Cardiac fibroblast (primary cell): ENCODE data around the gene GCGR.

Source experiments
- DNase-seq, 2 donors: peaks; one replicate each; pipeline versions ENCODE4 v3.0.0 to v3.0.0-alpha.2; 2010; ENCODE audit warnings: low read depth in 2 of 2
- H3K4me3 ChIP-seq, 2 donors: replicated peaks in 1 of 2; 1 replicate in 1 of 2; 2 replicates in 1 of 2; pipeline ENCODE4 v1.5.1; 2011; ENCODE audit warnings: low read depth in 2 of 2, low read length in 2 of 2, mild to moderate bottlenecking in 2 of 2, moderate library complexity in 1 of 2
- TF ChIP-seq, protein P1 (sequence below): IDR thresholded peaks from one replicate; pipeline ENCODE4 v1.5.1; 2011; ENCODE audit warnings: low read depth, mild to moderate bottlenecking, low read length, inconsistent platforms

The GCGR gene

DNA sequence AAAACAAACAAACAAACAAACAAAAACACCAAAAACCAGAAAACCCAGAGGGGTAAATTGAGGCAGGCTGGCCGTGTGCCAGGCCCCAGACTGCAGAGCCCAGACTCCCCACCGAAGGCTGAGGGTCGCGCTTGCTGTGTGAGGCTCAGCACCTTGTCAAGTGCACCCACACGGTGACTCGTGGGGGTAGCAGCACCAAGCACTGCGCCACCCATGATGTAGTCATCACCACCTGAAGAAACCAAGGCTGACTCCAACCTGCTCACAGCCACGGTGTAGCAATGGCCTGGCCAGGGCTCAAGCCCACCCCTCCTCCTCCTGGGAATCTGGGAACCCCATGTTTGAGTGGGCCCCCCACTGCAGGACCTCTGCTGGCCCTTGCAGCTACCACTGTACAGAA, 17.2 kb downstream of the GCGR start:
- TF ChIP-seq, protein P1, sequence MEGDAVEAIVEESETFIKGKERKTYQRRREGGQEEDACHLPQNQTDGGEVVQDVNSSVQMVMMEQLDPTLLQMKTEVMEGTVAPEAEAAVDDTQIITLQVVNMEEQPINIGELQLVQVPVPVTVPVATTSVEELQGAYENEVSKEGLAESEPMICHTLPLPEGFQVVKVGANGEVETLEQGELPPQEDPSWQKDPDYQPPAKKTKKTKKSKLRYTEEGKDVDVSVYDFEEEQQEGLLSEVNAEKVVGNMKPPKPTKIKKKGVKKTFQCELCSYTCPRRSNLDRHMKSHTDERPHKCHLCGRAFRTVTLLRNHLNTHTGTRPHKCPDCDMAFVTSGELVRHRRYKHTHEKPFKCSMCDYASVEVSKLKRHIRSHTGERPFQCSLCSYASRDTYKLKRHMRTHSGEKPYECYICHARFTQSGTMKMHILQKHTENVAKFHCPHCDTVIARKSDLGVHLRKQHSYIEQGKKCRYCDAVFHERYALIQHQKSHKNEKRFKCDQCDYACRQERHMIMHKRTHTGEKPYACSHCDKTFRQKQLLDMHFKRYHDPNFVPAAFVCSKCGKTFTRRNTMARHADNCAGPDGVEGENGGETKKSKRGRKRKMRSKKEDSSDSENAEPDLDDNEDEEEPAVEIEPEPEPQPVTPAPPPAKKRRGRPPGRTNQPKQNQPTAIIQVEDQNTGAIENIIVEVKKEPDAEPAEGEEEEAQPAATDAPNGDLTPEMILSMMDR, result no peak
- no peak overlapping the region for H3K4me3 ChIP-seq
- no peak for DNase-seq

DNA sequence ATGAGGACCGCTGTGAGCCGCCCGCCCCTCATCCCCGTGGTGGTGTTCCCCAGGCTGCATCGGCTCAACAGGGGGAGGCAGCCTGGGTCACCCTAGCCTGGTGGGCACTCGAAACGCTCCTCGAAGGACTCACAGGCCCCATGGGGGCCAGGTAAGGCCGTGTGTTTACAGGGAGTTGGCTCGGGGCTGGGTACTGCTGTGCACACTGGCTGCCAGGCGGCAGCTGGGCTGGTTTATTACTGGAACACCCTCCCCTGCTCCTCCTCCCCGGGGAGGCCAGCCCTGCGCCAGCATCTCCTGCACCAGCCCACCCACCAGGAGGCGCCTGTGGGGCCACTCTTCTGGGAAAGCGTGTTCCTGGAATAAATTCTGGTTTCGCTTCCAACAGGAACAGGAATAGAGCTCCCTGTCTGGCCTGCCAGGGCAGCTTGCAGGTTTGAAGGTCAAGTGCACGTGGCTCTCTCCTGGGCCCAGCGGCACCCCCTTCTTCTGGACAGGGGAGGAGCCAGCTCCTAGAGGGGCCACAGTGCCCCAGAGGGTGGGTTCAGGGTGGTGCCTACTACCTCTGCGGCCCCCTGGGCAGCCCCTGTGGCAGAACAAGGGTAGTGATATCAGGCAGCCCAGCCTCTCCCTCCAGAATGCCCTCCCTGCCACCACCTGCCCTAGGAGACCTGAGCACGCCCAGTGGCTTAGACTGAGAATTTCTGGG, 17.8 kb downstream of the GCGR start:
- peak; percentile 56 to 74 for DNase-seq
- TF ChIP-seq, protein P1, result peak; percentile 59
- H3K4me3 ChIP-seq, result no peak overlapping the region

DNA sequence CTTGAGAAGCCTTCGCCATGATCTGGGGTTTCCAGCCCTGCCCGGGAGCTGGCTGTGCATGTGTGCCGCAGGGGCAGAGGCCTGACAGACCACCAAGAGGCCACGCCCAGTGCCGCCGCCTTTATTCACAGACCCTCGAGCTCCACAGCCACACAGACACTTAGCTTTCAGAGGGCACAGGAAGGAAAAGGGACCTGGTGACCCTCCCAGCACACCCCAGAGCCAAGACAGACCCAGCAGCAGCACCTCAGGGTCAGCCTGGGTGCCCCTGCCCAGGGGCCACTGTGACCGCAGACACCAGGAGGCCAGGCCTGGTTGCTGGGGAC, 18.3 kb downstream of the GCGR start:
- TF ChIP-seq, protein P1, result no peak
- DNase-seq, result no peak
- no peak overlapping the region for H3K4me3 ChIP-seq

DNA sequence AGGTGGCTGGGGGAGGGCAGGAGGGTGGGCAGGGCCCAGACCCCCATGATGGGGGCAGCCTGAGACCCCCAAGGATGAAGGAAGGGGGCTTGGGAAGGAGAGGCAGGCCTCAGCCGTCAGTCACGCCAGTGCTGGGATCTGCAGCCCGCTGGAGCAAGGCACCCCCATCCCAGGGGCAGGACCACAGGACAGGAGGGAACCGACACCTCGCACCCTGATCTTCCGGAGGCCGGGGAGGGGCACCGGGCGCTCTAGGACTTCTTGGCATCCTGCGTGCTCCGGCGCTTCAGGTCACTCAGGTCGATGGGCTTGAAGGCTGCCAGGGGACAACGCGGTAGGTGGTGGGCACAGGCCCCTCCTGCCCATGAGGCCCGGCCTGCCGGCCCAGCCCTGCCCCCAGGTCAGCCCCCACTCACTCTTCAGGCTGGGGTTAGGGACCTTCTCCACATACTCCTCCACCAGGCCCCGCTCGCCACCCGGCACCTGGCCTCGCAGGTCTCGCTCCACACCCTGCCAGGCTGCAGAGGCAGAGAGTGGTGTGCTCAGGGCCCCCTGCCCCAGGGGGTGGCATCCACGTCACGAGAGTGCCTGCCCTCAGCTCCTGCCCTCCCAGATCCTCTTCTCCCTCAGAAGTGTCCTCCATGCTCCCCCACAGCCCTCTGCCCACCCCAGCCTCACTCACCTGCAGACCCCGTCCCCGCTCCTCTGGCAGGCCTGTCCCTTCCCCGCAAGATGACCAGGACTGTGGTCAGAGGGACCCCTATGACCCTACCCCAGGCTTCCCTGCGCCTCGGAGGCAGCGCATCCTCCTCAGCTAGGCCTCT, 19.3 kb downstream of the GCGR start:
- no peak overlapping the region for H3K4me3 ChIP-seq
- DNase-seq, result no peak
- TF ChIP-seq, protein P1, result no peak

DNA sequence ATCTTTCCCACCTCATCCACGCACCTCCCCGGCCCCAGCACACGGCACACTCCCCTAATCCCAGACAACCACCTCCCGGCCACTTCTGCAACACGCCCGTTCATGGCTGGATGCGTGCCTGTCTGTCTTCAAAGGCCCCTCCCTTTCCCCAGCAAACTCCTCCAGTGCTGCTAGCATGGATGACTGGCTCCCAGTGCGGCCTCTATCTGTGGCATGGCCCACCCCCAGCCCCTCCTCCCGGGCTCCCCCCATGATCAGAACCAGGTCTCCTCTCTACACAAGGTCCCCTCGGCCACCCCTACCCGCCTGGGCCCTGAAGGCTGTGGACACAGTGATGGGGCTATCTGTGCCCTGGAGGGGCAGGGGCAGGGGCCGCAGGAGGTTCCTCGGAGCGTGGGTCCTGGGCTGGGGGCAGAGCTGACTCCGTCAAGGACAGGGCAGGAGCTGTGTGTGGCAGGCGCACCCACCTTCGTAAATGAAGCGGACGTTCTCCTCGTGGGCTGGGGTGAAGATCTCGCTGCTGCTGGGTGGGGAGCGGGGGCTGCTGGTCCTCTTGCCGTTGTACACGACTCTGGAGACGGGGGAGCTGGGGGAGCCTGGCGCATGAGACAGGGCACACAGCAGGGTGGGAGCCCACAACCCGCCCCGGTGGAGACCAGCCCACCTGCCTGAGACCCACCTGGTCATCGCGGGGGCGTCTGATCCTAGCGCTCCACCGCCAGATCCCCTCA, 20.0 kb downstream of the GCGR start:
- TF ChIP-seq, protein P1, result no peak
- DNase-seq, result no peak
- H3K4me3 ChIP-seq, result no peak overlapping the region

DNA sequence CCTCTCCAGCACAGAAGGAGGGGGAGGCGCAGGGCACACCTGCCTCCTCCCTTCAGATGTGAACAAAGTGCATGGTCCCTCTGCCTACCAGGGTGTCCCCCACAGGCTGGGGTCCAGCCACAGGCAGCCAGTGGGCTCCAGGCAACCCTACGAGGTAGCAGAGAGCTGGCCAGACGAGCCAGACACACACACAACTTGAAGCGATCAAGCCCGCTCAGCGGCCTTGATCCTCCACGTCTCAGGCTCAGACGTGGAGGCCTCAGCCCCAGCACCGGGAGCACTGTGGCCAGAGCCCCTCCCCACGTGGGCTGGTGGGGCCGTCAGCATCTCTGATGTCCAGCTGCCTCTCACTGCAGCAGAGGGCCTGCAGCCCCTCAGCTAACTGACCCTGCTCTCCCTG, 20.6 kb downstream of the GCGR start:
- DNase-seq, result no peak
- no peak overlapping the region for H3K4me3 ChIP-seq
- TF ChIP-seq, protein P1, result no peak
